NCI-H82 treated with DMSO at 0.1 percent for 48 hours (cell line): ENCODE data around the gene CELF3.
A peak's percentile ranks its signal among the peaks of the same experiment; 100 is the strongest.
"Not testable (repeated sequence)": the region's sequence is repeated elsewhere in the genome, so short reads cannot be mapped to it uniquely, and the experiment has no call there.

ENCODE experiments used
- DNase-seq: peaks from one replicate; lab custom pipeline; 2025; ENCODE audit not compliant: unreplicated experiment; lab: John Stamatoyannopoulos, UW

The CELF3 gene

GRCh38 chr1:151716771-151717631 lies at the start of gene CELF3:
Gene CELF3 (minus strand): TSS chr1:151716803. CDS start chr1:151716020, 783 bp downstream.
- peak; percentile 99 for DNase-seq

- DNase-seq: no peak
Measured at GRCh38 chr1:151763990-151764389, 47.4 kb upstream of the CELF3 start.

GRCh38 chr1:151762941-151763921 lies 46.6 kb upstream of the CELF3 start, which contains the start of gene MRPL9:
Gene MRPL9 (minus strand): TSS chr1:151763496. CDS start chr1:151763479, 17 bp downstream.
- DNase-seq: peak; percentile 82

DNA sequence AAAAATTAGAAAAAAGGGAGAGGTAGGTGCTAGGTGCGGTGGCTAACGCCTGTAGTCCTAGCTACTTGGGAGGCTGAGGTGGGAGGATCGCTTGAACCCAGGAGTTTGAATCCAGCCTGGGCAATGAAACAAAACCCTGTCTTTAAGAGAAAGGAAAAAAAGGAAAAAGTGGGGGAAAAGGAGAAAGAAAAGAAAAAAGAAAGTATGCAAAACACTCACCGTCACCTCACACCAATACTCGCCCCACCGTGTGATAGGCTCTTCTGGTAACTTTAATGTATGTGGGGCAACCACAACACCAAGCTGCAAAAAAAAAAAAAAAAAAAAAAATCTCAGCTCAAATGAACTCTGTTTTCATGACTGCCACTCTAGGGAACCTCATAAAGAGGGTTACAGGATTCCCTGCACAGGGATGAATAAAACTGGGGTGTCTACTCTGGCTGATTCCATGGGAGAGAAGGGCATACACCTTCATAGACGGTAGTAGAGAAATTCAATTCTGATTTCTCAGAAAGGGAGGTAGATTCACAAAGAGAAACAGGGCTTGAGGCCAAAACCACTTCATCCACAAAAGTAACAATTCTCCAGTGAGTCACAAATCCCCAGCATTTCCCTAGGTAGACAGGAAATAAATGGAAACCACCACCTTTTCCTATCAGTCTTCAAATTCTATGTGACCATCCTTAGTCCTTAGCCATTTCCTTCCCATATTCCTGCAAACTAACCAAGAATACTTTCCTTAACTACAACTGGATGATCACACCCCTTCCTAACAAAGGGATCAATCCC lies 44.2 kb upstream of the CELF3 start:
- no peak for DNase-seq

DNA sequence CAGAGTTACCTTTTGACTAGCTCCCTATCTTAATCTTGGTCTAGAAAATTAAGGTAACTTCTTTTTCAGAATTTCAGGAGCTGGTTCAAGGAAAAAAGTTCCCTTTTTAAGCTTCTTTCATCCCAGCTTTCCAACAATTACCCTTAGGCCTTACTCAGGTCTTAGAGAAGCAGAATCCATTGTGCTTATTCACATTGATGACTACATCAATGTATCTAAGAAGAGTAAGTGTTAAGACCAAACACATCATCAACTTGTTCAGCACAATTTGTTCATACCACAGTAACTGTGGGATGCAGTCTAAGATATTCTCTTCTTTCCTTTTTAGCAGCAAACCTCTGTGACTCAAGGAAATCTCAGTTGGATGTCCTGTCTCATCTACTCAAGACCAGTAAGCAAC lies 42.6 kb upstream of the CELF3 start:
- DNase-seq: no peak

DNA sequence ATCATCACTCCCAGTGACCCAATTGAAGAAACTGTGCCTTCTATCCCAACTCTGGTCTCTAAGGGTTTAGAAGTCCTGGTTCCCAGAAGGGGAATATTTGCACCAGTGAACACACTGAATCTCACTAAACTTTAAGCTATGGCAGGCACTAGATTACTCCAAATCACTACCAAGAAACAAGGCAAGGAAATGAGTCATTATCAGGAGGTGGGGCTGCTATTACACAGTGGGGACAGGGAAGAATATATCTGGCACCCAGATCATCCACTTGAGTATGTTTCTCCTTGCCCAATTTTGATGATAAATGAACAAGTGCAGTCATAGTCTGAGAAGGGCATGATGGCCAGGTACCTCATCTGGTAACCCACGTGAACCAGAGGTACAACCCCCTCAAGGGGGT lies 39.7 kb upstream of the CELF3 start:
- no peak for DNase-seq

DNA sequence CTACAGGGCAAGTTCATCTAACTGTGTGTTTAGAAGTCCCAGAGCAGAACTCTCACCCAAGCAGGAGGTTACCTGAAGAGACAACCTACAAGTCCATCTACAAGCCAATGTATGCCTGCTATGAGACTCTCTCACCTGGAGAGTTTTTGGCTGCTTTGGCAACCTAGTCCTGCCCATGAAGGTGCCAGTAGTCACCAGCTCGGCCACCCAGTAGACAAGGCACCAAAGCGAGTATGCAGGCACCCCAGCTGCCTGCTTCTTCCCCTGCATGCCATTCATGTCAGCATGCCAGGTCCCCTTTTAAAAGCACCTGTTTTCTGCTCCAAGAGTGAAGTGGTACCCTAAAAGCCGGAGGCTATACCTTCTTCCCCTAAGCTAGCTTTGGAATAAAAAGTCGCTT lies 24.9 kb upstream of the CELF3 start:
- DNase-seq: no peak

- no peak for DNase-seq
Measured at GRCh38 chr1:151739590-151740355, 23.2 kb upstream of the CELF3 start.

- no peak for DNase-seq
Measured at GRCh38 chr1:151737479-151737878, 20.9 kb upstream of the CELF3 start.

DNA sequence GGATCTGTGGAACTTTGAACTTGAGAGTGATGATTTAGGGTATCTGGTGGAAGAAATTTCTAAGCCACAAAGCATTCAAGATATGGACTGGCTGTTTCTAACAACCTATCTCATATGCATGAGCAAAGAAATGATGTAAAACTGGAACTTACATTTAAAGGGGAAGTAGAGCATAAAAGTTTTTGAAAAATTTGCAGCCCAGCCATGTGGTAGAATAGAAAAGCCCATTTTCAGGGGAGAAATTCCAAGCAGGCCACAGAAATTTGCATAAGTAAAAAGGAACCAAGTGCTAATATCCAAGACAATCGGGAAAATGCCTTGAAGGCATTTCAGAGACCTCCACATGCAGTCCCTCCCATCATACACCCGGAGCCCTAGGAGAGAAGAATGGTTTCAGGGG lies 20.4 kb upstream of the CELF3 start:
- no peak for DNase-seq

GRCh38 chr1:151733995-151734394 lies 17.4 kb upstream of the CELF3 start:
- not testable (repeated sequence) for DNase-seq

DNA sequence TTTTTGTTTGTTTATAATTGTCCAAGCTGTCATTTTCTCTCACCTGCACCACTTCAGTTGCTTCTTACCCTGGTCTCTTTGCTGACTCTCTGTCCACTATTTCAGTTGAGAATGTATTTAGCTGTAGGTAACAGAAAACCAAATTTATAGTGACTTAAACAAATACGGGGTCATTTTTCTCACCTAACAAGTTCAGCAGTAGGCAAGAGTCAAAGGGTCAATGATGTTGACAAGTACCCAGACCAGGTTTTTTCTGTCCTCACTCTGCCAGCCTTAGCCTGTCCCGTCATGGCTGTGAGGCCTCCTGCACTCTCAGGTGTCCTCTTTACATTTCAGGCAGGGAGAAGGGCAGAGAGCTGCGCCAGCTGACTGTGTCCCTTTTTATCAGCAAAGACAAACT lies 16.5 kb upstream of the CELF3 start:
- DNase-seq: no peak

- no peak for DNase-seq
Measured at GRCh38 chr1:151729966-151730291, 13.3 kb upstream of the CELF3 start.

DNA sequence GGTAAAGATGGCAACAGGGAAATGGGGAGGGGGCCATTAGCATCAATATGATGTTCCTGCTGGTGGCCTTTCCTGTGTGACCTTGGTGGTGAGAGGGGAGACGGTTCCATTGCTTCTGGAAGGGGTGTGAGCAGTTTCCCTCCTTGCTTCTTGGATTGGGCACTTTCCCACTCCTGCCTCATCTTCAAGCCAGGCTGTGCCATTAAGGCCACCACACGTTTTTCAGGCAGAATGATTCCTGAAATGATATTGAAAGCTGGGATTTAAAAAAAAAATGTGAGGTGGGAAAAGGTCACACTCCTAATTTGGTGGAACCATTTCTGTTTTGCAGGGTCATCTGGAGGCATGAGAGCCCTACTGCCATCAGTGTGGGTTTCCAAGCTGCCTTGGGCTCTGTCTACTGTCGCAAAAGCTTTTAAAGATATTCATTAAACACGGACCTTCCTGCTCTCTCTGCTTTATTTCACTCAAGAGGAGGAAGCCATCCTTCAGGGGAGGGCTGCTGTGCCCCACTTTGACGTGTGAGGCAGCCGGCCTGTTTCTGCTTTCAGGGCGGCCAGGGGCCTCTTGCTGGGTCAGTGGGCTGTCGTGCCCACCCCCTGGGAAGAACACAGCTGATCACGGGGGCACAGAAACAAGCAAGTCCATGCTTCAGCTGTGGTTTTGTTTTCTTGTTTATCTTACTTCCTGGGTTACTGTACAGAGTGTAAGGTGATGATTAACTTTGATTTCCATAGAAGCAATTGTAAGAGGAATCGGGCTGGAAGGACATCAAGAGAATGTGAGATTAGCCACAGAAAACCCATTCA lies 12.8 kb upstream of the CELF3 start:
- DNase-seq: no peak

DNA sequence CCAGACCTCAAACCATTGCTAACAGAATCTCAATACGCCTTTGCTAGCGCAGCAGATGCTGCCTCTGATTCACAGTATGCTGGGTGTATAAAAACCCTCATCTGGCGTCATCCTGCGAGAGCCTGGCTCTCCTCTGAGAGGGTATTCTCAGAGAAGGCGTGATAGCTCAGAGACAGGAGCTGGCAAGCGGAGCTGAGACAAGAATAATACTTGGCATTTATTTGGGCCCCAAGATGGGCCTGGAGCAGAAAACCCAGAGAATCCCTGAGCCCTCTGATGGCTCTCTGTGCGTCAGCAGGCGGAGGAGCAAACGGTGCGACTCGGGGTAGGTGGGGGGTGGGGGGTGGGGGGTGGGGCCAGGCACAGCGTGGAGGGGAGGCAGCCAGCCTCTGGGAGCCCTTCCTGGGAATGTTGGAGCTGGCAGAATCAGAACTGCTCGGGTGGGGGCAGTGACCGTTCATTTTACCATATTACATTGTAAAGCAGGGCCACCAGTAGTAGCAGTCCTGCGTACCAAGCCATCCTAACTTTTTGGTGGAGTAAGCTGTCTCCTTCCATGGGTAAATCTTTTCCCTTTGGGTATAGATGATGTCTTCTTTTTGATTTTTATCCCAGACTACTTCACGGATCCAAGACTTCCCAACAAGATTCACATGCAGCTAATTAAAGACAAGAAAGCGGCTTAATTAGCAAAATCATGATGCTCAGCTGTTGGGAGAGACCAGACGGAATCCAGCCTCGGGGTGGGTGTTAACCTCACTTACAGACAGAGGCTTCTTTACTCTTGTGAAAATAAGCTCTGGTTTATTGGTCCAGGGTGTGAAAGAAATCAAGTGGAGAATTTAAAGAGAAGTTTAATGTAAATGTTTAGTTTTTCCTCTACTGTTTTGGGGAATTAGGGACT lies 11.8 kb upstream of the CELF3 start:
- no peak for DNase-seq

DNA sequence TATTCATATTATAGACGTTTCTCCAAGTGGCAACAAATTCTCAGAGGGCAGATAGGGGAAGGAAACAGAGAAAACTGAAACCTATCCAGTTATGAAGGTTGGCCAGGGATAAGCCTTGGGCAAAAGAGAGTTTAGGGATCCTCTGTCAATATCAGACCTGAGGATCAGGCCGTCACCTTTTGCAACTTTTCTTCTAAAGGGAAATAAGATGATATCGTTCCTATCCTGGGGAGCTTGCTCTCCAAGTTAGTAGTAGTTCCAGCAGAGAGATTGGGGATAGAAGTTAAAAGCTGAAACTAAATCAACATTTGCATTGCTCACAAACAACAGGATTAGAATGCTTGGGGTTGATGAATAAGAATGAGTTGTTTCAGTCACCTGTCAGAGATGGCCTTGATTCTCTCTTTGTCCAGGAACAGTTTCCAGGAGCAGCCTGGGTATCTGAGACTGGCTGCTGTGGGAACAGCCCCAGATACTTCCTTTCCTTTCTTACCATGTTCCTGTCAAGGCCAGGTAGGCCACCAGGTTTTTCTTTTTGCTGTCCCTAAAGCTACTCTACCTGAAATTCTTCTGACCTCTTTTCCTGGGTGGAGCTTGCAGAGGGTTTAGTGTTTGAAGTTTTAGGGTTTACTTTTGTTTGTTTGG lies 7.2 kb upstream of the CELF3 start:
- DNase-seq: no peak

DNA sequence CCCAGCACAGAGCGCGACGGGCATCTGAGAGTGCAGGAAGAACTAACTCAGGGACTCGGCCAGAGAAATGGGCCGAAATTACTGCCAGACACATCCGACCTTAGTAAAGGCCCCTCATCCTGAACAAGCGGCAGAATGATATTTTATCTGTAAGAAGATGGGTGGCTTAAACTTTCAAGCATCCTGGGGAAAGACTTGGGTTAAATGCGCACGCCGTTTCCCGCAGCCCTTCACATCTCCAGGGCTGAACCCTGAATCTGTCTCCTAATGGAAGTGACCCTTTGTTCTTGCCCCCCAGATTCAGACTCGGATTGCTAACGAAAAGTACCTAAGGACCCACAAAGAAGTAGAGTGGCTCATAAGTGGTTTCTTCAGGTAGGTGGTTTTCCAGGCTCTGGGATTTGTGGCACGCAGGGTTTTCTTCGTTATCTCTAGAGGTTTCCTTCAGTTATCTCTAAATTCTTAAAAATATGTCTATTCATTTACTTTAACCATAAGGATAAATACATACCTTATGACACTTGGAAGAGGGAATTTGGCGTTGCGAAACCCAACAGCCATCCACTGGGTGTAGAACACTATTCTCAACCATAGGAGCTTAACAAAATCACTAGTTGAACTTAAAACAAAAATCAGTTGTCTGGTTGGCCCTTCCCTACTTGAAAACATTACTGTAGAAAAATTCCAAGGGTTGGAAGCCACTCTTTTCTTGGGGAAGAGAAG lies 5.3 kb upstream of the CELF3 start:
- no peak for DNase-seq
